Measurements from ENCODE around the gene ZBED1.

- TF ChIP-seq POLR2A (IDR thresholded peaks at IDR 0.05; ENCODE audit: low read depth, low read length) (no peak), POLR2AphosphoS5 (IDR thresholded peaks at IDR 0.05; ENCODE audit: low read depth, low read length) (no peak), SPI1 (IDR thresholded peaks at IDR 0.05; ENCODE audit: low read depth, low read length) (no peak), TAF1 (IDR thresholded peaks at IDR 0.05; ENCODE audit: low read depth, low read length) (no peak), PAX5 (IDR thresholded peaks at IDR 0.05; ENCODE audit: insufficient read depth, low read length, severe bottlenecking) (no peak), POU2F2 (IDR thresholded peaks at IDR 0.05; ENCODE audit: low read depth, low read length) (no peak)
Measured at GRCh38 chrX:2457289-2458133, 43.3 kb downstream of the ZBED1 start.
